ENCODE results near the gene IL5. TPM values are rescaled to one million over a fixed set of nuclear protein-coding genes. Genes with fewer than 3 reads are reported as not detected.
"Not testable (repeated sequence)": the region's sequence is repeated elsewhere in the genome, so short reads cannot be mapped to it uniquely, and the experiment has no call there.

Gene IL5
- total RNA-seq (2014; rRNA removed; shearing (Covaris generic)), result not detected in 2 replicates

- no peak for DNase-seq (ENCODE audit: low spot score)
Measured at GRCh38 chr5:132543472-132544201, at the start of gene IL5. Gene IL5, minus strand, starts transcription at chr5:132543522. Its CDS starts 44 bp downstream, at chr5:132543478.

- no peak for DNase-seq (ENCODE audit: low spot score)
Measured at GRCh38 chr5:132592521-132592920, 49.2 kb upstream of the IL5 start.

GRCh38 chr5:132591145-132591544 is 47.8 kb upstream of the IL5 start:
- no peak for DNase-seq (ENCODE audit: low spot score)

- no peak for DNase-seq (ENCODE audit: low spot score)
Measured at GRCh38 chr5:132589467-132589866, 46.1 kb upstream of the IL5 start.

- DNase-seq (ENCODE audit: low spot score), result no peak
Measured at GRCh38 chr5:132586063-132586462, 42.7 kb upstream of the IL5 start.

GRCh38 chr5:132584560-132584959 is 41.2 kb upstream of the IL5 start:
- not testable (repeated sequence) for DNase-seq (ENCODE audit: low spot score)

- no peak for DNase-seq (ENCODE audit: low spot score)
Measured at GRCh38 chr5:132576123-132576522, 32.8 kb upstream of the IL5 start.

- DNase-seq (ENCODE audit: low spot score), result no peak
Measured at GRCh38 chr5:132566657-132567056, 23.3 kb upstream of the IL5 start.

- not testable (repeated sequence) for DNase-seq (ENCODE audit: low spot score)
Measured at GRCh38 chr5:132564555-132564954, 21.2 kb upstream of the IL5 start.

- DNase-seq (ENCODE audit: low spot score), result no peak
Measured at GRCh38 chr5:132561601-132562000, 18.3 kb upstream of the IL5 start.

GRCh38 chr5:132559383-132560060 is 16.2 kb upstream of the IL5 start:
- no peak for DNase-seq (ENCODE audit: low spot score)

GRCh38 chr5:132557478-132558172 is 14.3 kb upstream of the IL5 start:
- DNase-seq (ENCODE audit: low spot score), result peak; percentile 36

- peak; percentile 95 for DNase-seq (ENCODE audit: low spot score)
Measured at GRCh38 chr5:132556763-132557477, 13.6 kb upstream of the IL5 start, which contains the start of gene RAD50. Gene RAD50, plus strand, starts transcription at chr5:132556977. Its CDS starts 348 bp downstream, at chr5:132557325.

- no peak for DNase-seq (ENCODE audit: low spot score)
Measured at GRCh38 chr5:132556153-132556762, 12.9 kb upstream of the IL5 start.

GRCh38 chr5:132549576-132549975 is 6.3 kb upstream of the IL5 start:
- no peak for DNase-seq (ENCODE audit: low spot score)

GRCh38 chr5:132548834-132549233 is 5.5 kb upstream of the IL5 start:
- not testable (repeated sequence) for DNase-seq (ENCODE audit: low spot score)

GRCh38 chr5:132547269-132547668 is 3.9 kb upstream of the IL5 start:
- no peak for DNase-seq (ENCODE audit: low spot score)

- no peak for DNase-seq (ENCODE audit: low spot score)
Measured at GRCh38 chr5:132546108-132546507, 2.8 kb upstream of the IL5 start.

GRCh38 chr5:132540764-132541163 is 2.6 kb downstream of the IL5 start:
- no peak for DNase-seq (ENCODE audit: low spot score)

GRCh38 chr5:132540149-132540548 is 3.2 kb downstream of the IL5 start:
- no peak for DNase-seq (ENCODE audit: low spot score)

- no peak for DNase-seq (ENCODE audit: low spot score)
Measured at GRCh38 chr5:132539716-132540115, 3.6 kb downstream of the IL5 start.

Measured in H4 (cell line).